Islet precursor cell (in vitro differentiated cells): ENCODE data around the gene FCGR1A.
"Not testable (repeated sequence)": the region's sequence is repeated elsewhere in the genome, so short reads cannot be mapped to it uniquely, and the experiment has no call there.

Source experiments
- DNase-seq: peaks from one replicate; pipeline ENCODE4 v3.0.0-alpha.2; 2018

Gene FCGR1A

GRCh38 chr1:149841149-149841548 lies 58.7 kb downstream of the FCGR1A start:
- not testable (repeated sequence) for DNase-seq
